IMR-90 (cell line): Measurements from ENCODE around the gene ACOT7.

Experiments
- CEBPB ChIP-seq: IDR thresholded peaks from 2 replicates; pipeline ENCODE4 v1.6.1; 2012; ENCODE audit warnings: low read depth, low read length, improper control_type of control experiment
- FOS ChIP-seq: fragments of 150-350 bp; IDR thresholded peaks from 2 replicates; pipeline ENCODE4 v1.6.1; 2016; ENCODE audit warnings: low read depth, low read length
- POLR2A ChIP-seq: IDR thresholded peaks from 2 replicates; pipeline ENCODE4 v1.6.1; 2012; ENCODE audit warnings: mild to moderate bottlenecking, low read depth, low read length
- RAD21 ChIP-seq: IDR thresholded peaks from 2 replicates; pipeline ENCODE4 v1.6.1; 2012; ENCODE audit warnings: low read length, improper control_type of control experiment
- TF ChIP-seq, protein P1 (sequence below): conservative IDR thresholded peaks from 2 replicates; pipeline ENCODE4 v1.5.1; 2012; ENCODE audit warnings: mild to moderate bottlenecking, low read depth, low read length, improper control_type of control experiment

DNA sequence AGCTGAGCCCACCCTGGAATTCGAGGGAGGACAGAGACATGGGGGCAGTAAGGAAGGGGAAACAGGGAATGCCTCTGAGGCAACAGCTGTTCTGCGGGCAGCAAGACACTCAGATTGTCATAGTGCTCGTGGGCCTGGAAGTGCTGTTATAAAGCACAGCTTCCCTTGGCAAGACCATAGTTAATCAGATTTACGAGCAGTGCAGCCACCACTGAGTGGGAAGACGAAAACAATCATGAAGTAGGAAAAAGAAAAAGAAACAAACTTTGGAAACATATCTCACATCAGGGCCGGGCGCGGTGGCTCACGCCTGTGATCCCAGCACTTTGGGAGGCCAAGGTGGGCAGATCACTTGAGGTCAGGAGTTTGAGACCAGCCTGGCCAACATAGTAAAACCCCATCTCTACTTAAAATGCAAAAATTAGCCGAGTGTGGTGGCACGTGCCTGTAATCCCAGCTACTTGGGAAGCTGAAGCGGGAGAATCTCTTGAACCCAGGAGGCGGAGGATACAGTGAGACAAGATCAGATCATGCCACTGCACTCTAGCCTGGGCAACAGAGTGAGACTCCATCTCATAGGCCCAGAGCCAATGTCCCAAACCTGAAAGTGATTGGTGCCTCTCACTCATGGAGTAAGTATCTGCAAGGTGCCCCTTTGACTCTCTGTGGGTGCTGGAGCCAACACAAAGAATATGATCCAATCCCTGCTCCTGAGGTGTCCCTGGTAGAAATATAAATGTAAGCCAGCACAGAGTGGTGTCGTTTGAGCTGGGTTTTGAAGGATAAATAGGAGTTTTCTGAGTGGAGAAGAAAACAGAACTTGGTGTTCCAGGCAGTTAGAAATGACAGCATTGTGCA is 77.1 kb downstream of the ACOT7 start:
- TF ChIP-seq, protein P1, sequence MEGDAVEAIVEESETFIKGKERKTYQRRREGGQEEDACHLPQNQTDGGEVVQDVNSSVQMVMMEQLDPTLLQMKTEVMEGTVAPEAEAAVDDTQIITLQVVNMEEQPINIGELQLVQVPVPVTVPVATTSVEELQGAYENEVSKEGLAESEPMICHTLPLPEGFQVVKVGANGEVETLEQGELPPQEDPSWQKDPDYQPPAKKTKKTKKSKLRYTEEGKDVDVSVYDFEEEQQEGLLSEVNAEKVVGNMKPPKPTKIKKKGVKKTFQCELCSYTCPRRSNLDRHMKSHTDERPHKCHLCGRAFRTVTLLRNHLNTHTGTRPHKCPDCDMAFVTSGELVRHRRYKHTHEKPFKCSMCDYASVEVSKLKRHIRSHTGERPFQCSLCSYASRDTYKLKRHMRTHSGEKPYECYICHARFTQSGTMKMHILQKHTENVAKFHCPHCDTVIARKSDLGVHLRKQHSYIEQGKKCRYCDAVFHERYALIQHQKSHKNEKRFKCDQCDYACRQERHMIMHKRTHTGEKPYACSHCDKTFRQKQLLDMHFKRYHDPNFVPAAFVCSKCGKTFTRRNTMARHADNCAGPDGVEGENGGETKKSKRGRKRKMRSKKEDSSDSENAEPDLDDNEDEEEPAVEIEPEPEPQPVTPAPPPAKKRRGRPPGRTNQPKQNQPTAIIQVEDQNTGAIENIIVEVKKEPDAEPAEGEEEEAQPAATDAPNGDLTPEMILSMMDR: no peak
- TF ChIP-seq RAD21 (no peak), POLR2A (no peak), FOS (no peak), CEBPB (no peak)
